Measurements from ENCODE around the gene CACNA1I.

GRCh38 chr22:39680486-39680885 lies 109.9 kb downstream of the CACNA1I start:
- no peak for TF ChIP-seq MAX (IDR thresholded peaks at IDR 0.05; ENCODE audit: insufficient read depth, insufficient read length)
- TF ChIP-seq CTCF (IDR thresholded peaks at IDR 0.05; ENCODE audit: extremely low read depth in 1 of 2, insufficient read depth in 1 of 2, low read depth in 1 of 2, low read length in 2 of 2), result no peak
- no peak for TF ChIP-seq JUN (IDR thresholded peaks at IDR 0.05; ENCODE audit: borderline replicate concordance, insufficient read depth, insufficient read length, low read depth)
